Tibial artery (tissue), 4 donors: ENCODE results near the gene PRPSAP1.
"Not testable (repeated sequence)": the region's sequence is repeated elsewhere in the genome, so short reads cannot be mapped to it uniquely, and the experiment has no call there.

Source experiments
- DNase-seq, 2 donors: peaks; one replicate each; pipeline ENCODE4 v3.0.0-alpha.2; 2019
- H3K27ac ChIP-seq, 2 donors: fragments of 200-600 bp; sonication (generic) in 1 of 2; 1 replicate in 1 of 2; 2 replicates in 1 of 2; pipeline ENCODE4 v1.5.1; 2018 to 2019; ENCODE audit warnings: mild to moderate bottlenecking in 1 of 2
- H3K27me3 ChIP-seq, 2 donors: fragments of 200-600 bp; sonication (generic) in 1 of 2; one replicate each; pipeline versions ENCODE4 v1.5.1 to v1.6.0; 2016 to 2019
- H3K36me3 ChIP-seq, 3 donors: fragments of 200-600 bp; sonication (generic) in 2 of 3; one replicate each; pipeline ENCODE4 v1.5.1; 2016 to 2019; ENCODE audit warnings: mild to moderate bottlenecking in 2 of 3
- H3K4me1 ChIP-seq, 4 donors: fragments of 200-600 bp; sonication (generic) in 2 of 4; 1 replicate in 3 of 4; 2 replicates in 1 of 4; pipeline ENCODE4 v1.5.1; 2016 to 2019
- H3K4me3 ChIP-seq, 2 donors: fragments of 200-600 bp; sonication (generic) in 1 of 2; 1 replicate in 1 of 2; 2 replicates in 1 of 2; pipeline ENCODE4 v1.5.1; 2018 to 2019; ENCODE audit warnings: mild to moderate bottlenecking in 2 of 2
- H3K9me3 ChIP-seq, 3 donors: fragments of 200-600 bp; sonication (generic) in 1 of 3; one replicate each; pipeline ENCODE4 v1.5.1; 2016 to 2019
- intact Hi-C: fragments of 100-400 bp; cut with DNase I; formaldehyde crosslinking; loops from one replicate; pipeline ENCODE4 v1.15.0; 2023; ENCODE audit warnings: low total_unique reads
- TF ChIP-seq, protein P1 (sequence below), 2 experiments: fragments of 200-600 bp in 1 of 2; fragments of 450-650 bp in 1 of 2; IDR thresholded peaks; one replicate each; pipeline ENCODE4 v1.5.1; 2017 to 2019; ENCODE audit warnings: antibody characterized with exemption in 2 of 2, mild to moderate bottlenecking in 1 of 2, moderate library complexity in 1 of 2

PRPSAP1 gene

DNA sequence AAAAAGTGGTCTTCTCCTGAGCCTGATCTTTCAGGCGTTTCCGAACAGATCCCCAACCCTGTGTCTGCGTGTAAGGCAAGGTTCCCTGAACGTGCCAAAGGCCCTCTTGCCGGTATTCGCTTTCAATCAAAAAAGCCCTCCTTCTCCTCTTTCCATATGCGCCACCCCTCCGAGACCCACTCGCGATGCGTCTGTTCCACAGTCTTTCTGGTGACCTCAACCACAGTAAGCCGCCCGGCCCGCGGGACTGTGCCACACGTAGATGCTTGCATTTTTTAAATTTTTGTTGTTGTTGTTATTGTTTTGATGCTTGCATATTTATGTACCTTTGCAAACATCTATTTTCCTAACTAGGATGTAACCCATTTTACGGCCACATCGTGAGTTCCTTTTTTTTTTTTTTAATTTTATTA, 607 bp upstream of the PRPSAP1 start:
- intact Hi-C loops = no loop called here
- peak overlapping the region; percentile 75 to 87 for H3K4me3 ChIP-seq
- no peaks in the 10 kb centered on the region for H3K36me3 ChIP-seq
- peak overlapping the region; percentile 74 to 81 for H3K27ac ChIP-seq
- H3K27me3 ChIP-seq = peaks cover 0 to 3% of the 10 kb centered on the region in 2 donors
- no peaks in the 10 kb centered on the region for H3K9me3 ChIP-seq
- TF ChIP-seq, protein P1, sequence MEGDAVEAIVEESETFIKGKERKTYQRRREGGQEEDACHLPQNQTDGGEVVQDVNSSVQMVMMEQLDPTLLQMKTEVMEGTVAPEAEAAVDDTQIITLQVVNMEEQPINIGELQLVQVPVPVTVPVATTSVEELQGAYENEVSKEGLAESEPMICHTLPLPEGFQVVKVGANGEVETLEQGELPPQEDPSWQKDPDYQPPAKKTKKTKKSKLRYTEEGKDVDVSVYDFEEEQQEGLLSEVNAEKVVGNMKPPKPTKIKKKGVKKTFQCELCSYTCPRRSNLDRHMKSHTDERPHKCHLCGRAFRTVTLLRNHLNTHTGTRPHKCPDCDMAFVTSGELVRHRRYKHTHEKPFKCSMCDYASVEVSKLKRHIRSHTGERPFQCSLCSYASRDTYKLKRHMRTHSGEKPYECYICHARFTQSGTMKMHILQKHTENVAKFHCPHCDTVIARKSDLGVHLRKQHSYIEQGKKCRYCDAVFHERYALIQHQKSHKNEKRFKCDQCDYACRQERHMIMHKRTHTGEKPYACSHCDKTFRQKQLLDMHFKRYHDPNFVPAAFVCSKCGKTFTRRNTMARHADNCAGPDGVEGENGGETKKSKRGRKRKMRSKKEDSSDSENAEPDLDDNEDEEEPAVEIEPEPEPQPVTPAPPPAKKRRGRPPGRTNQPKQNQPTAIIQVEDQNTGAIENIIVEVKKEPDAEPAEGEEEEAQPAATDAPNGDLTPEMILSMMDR (IDR thresholded peaks at IDR 0.05) = no peak
- H3K4me1 ChIP-seq = peaks cover 0 to 26% (median 22%) of the 10 kb centered on the region in 4 donors
- no peak for DNase-seq

DNA sequence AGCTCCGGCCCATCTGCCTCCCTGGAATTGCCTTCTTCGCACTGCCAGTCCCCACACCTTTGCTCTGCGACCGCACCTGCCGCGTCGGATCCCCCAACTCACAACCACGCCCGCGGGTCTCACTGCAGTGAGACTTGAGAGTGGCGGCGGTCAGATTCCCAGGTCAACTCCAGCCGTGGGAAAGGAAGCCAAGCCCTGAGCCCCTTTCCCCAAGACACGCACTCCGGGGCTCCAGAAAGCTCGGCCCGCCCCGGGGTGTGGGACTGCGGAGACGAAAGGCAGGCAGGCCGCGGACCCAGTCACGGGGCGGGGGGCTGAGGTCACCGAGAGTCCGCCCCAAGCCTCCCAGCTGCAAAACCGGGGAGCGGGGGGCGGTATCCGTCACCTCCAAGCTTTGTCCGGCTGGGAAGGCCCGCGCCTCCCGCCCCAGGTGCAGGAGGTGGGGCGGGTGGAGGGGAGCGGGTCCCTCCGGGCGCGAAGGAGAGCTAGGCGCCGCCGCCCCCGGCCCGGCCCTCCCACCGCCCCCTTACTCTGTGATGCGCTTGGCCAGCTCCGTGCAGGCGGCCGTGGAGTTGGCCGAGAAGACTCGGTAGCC, 615 bp downstream of the PRPSAP1 start:
- Histone ChIP-seq H3K9me3 (no peaks in the 10 kb centered on the region), H3K27ac (peak overlapping the region; percentile 74 to 81), H3K27me3 (peaks cover 0 to 3% of the 10 kb centered on the region in 2 donors), H3K4me3 (peak overlapping the region; percentile 75 to 87), H3K36me3 (peaks cover under 1 to 4% (median 1%) of the 10 kb centered on the region in 3 donors), H3K4me1 (peaks cover 0 to 26% (median 22%) of the 10 kb centered on the region in 4 donors)
- TF ChIP-seq, protein P1 (IDR thresholded peaks at IDR 0.05) = no peak
- intact Hi-C loops = no loop called here
- peak in 1 of 2 donors; percentile 66 for DNase-seq

DNA sequence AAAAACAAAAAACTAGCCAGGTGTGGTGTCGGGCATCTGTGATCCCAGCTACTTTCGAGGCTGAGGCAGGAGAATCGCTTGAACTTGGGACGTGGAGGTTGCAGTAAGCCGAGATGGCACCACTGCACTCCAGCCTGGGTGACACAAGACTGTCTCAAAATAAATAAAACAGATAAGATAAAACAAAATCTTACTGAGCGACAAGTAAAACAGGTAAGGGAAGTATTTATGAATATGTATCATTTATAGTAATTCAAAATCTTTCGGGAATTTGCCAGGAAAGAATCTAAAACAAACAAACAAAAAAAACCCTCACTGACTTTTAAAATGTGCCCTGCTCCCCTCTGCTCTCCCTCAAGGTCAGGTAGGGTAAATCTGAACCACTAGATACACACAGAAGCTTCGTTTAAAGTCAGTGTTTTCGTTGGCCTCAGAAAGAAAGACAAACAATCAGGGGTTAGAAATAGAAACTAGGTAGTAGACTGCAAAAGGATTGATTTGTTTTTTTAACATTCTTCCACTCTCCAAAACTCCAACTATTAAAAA, 2.1 kb downstream of the PRPSAP1 start:
- H3K4me3 ChIP-seq = no peak overlapping the region
- peak overlapping the region in 1 of 2 donors; percentile 81 for H3K27ac ChIP-seq
- intact Hi-C loops = no loop called here

DNA sequence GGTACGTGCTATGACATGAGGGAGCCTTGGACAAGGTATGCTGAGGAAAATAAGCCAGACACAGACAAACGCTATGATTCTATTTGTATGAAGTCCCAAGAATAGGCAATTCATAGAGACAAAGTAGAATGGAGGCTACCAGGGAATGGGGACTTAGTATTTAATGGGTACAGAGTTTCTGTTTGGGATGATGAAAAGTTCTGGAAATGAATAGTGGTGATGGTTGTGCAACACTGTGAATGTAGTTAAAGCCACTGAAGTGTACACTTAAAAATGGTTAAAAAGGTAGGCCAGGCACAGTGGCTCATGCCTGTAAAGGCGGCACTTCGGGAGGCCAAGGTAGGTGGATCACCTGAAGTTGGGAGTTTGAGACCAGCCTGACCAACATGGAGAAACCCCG, 3.3 kb downstream of the PRPSAP1 start:
- no peak overlapping the region for H3K27ac ChIP-seq
- peaks cover 18 to 29% (median 26%) of the 10 kb centered on the region in 3 donors for H3K36me3 ChIP-seq
- H3K27me3 ChIP-seq = peaks cover 0 to 2% of the 10 kb centered on the region in 2 donors
- H3K9me3 ChIP-seq = no peaks in the 10 kb centered on the region
- no peak overlapping the region for H3K4me3 ChIP-seq
- TF ChIP-seq, protein P1 (IDR thresholded peaks at IDR 0.05) = no peak
- peaks cover 0 to 26% (median 22%) of the 10 kb centered on the region in 4 donors for H3K4me1 ChIP-seq
- intact Hi-C loops = no loop called here
- no peak for DNase-seq

More for the DNA sequence above, 2.1 kb downstream of the PRPSAP1 start:
- no peaks in the 10 kb centered on the region for H3K9me3 ChIP-seq
- TF ChIP-seq, protein P1 (IDR thresholded peaks at IDR 0.05) = no peak
- peaks cover 12 to 18% (median 16%) of the 10 kb centered on the region in 3 donors for H3K36me3 ChIP-seq
- DNase-seq = no peak
- H3K27me3 ChIP-seq = peaks cover 0 to 3% of the 10 kb centered on the region in 2 donors
- H3K4me1 ChIP-seq = peaks cover 0 to 26% (median 22%) of the 10 kb centered on the region in 4 donors

DNA sequence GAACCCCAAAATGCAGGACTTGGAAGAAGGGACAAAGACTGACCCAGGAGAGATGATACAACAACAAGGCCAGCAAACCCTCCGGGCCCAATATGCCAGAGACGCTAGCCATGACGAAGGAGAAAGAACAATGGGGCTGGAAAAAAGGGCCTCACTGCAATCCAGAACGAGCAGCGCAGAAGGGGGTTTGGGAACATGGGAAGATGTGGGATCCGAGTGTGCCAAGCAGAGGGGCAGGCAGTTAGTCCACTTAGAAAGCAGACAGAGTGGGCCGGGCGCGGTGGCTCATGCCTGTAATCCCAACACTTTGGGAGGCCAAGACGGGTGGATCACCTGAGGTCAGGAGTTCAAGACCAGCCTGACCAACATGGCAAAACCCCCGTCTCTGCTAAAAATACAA, 6.8 kb downstream of the PRPSAP1 start:
- intact Hi-C loops = not testable (repeated sequence)

DNA sequence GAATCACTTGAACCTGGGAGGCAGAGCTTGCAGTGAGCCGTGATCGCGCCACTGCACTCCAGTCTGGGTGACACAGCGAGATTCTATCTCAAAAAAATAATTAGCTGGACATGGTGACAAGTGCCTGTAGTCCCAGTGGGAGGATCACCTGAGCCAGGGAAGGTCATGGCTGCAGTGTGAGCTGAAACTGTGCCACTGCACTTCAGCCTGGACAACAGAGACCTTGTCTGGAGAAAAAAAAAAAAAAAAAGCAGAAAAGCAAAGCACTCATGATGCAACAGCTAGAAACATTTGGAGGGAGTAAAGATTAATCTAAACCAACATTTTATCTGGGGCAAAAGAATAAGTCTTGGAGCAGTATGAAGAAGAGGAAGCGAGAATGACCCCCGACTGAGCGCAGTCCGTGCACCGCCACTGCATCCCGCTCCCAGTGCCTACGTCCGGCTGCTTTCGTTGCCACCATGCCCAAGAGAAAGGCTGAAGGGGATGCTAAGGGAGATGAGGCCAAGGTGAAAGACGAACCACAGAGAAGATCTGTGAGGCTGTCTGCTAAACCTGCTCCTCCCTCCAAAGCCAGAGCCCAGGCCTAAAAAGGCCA, 8.2 kb downstream of the PRPSAP1 start:
- H3K4me3 ChIP-seq = no peak overlapping the region
- H3K27me3 ChIP-seq = no peaks in the 10 kb centered on the region
- peaks cover 46 to 77% (median 60%) of the 10 kb centered on the region in 3 donors for H3K36me3 ChIP-seq
- intact Hi-C loops = no loop called here
- TF ChIP-seq, protein P1 (IDR thresholded peaks at IDR 0.05) = no peak
- peak in 1 of 2 donors; percentile 40 for DNase-seq
- no peak overlapping the region for H3K27ac ChIP-seq
- H3K4me1 ChIP-seq = no peaks in the 10 kb centered on the region
- H3K9me3 ChIP-seq = no peaks in the 10 kb centered on the region

More for the DNA sequence above, 6.8 kb downstream of the PRPSAP1 start:
- not testable (repeated sequence) for H3K27ac ChIP-seq, H3K9me3 ChIP-seq, DNase-seq, H3K4me3 ChIP-seq, H3K27me3 ChIP-seq
- Histone ChIP-seq H3K36me3 (peaks cover 42 to 63% (median 54%) of the 10 kb centered on the region in 3 donors), H3K4me1 (peaks cover 0 to 10% (median 8%) of the 10 kb centered on the region in 4 donors)
